Cardiac fibroblast (primary cell): ENCODE results near the gene MEF2C.
"Not testable (repeated sequence)": the region's sequence is repeated elsewhere in the genome, so short reads cannot be mapped to it uniquely, and the experiment has no call there.

ENCODE experiments used
- DNase-seq, 2 donors: peaks; one replicate each; pipeline versions ENCODE4 v3.0.0 to v3.0.0-alpha.2; 2010; ENCODE audit warnings: low read depth in 2 of 2
- H3K4me3 ChIP-seq, 2 donors: replicated peaks in 1 of 2; 1 replicate in 1 of 2; 2 replicates in 1 of 2; pipeline ENCODE4 v1.5.1; 2011; ENCODE audit warnings: low read depth in 2 of 2, low read length in 2 of 2, mild to moderate bottlenecking in 2 of 2, moderate library complexity in 1 of 2
- CTCF ChIP-seq: IDR thresholded peaks from one replicate; pipeline ENCODE4 v1.5.1; 2011; ENCODE audit warnings: low read depth, mild to moderate bottlenecking, low read length, inconsistent platforms

Gene MEF2C

GRCh38 chr5:88799938-88800535, 82.9 kb downstream of the MEF2C start:
- H3K4me3 ChIP-seq, result no peak overlapping the region
- TF ChIP-seq CTCF, result no peak
- DNase-seq, result no peak

GRCh38 chr5:88798933-88799332, 84.1 kb downstream of the MEF2C start:
- not testable (repeated sequence) for DNase-seq, H3K4me3 ChIP-seq

- H3K4me3 ChIP-seq, result not testable (repeated sequence)
These were observed 89.2 kb downstream of the MEF2C start for GRCh38 chr5:88793797-88794196.

GRCh38 chr5:88792144-88792840, 90.7 kb downstream of the MEF2C start:
- peak in 1 of 2 donors; percentile 65 for DNase-seq
- no peak for TF ChIP-seq CTCF

More at GRCh38 chr5:88793797-88794196, 89.2 kb downstream of the MEF2C start:
- DNase-seq, result not testable (repeated sequence)

GRCh38 chr5:88787856-88788255, 95.1 kb downstream of the MEF2C start:
- no peak for TF ChIP-seq CTCF
- H3K4me3 ChIP-seq, result no peak overlapping the region
- peak in 1 of 2 donors; percentile 22 for DNase-seq

More at GRCh38 chr5:88792144-88792840, 90.7 kb downstream of the MEF2C start:
- no peak overlapping the region for H3K4me3 ChIP-seq

- DNase-seq, result no peak
- TF ChIP-seq CTCF, result no peak
- H3K4me3 ChIP-seq, result no peak overlapping the region
These were observed 96.2 kb downstream of the MEF2C start for GRCh38 chr5:88786789-88787188.

GRCh38 chr5:88785746-88786565, 97.0 kb downstream of the MEF2C start:
- DNase-seq, result peak; percentile 95 to 97
- TF ChIP-seq CTCF, result no peak
- no peak overlapping the region for H3K4me3 ChIP-seq
